ENCODE results near the gene AHCTF1.

- TF ChIP-seq CTCF (IDR thresholded peaks at IDR 0.05) (no peak), POLR2AphosphoS5 (IDR thresholded peaks at IDR 0.05) (no peak)
Measured at GRCh38 chr1:246969621-246970020, 37.9 kb upstream of the AHCTF1 start.
